B cell (primary cell): ENCODE data around the gene USF1. TPM values are rescaled to one million over a fixed set of nuclear protein-coding genes. Genes with fewer than 3 reads are reported as not detected.

Experiments used
- ATAC-seq: fragments of 200-7000 bp; cut with Tn5 transposase; one replicate; pipeline ENCODE4 v1.10.0; 2021; ENCODE audit warnings: low read depth, mild to moderate bottlenecking, moderate number of reproducible peaks, moderate library complexity
- CTCF ChIA-PET: fragments of 350-600 bp; sonication (Branson Sonifier 250); formaldehyde crosslinking; loops from one replicate; lab custom pipeline; 2021; ENCODE audit warnings: antibody characterized with exemption, inconsistent platforms; lab: Charles Lee
- POLR2A ChIA-PET: fragments of 350-600 bp; sonication (Branson Sonifier 250); formaldehyde crosslinking; loops from one replicate; lab custom pipeline; 2021; ENCODE audit warnings: antibody characterized with exemption; lab: Charles Lee
- DNase-seq: peaks from one replicate; pipeline ENCODE4 v3.0.0; 2013
- H2AFZ ChIP-seq: 2 replicates; pipeline ENCODE4 v1.6.1; 2012; ENCODE audit warnings: mild to moderate bottlenecking, low read depth, low read length; ENCODE audit not compliant: insufficient read depth, poor library complexity, severe bottlenecking
- H3K27ac ChIP-seq, 2 donors: 1 replicate in 1 of 2; 2 replicates in 1 of 2; pipeline ENCODE4 v1.5.1; 2012 to 2013; ENCODE audit warnings: low read length in 2 of 2, mild to moderate bottlenecking in 2 of 2, moderate library complexity in 1 of 2
- H3K27me3 ChIP-seq, 4 experiments: fragments of 200-600 bp in 1 of 4; sonication (generic) in 1 of 4; replicated peaks in 1 of 4; 1 replicate in 2 of 4; 2 replicates in 2 of 4; pipeline versions ENCODE4 v1.6.1 to v1.7.0; 2013 to 2016; ENCODE audit warnings: low read length in 3 of 4, mild to moderate bottlenecking in 2 of 4, mixed read lengths in 1 of 4, moderate library complexity in 1 of 4; ENCODE audit not compliant: insufficient read depth in 4 of 4, control insufficient read depth in 3 of 4; ENCODE audit errors: control extremely low read depth in 1 of 4
- H3K36me3 ChIP-seq, 2 experiments: replicated peaks in 1 of 2; 1 replicate in 1 of 2; 2 replicates in 1 of 2; pipeline versions ENCODE4 v1.6.1 to v1.7.1; 2013; ENCODE audit warnings: low read length in 1 of 2; ENCODE audit not compliant: insufficient read depth in 2 of 2, control insufficient read depth in 1 of 2; ENCODE audit errors: control extremely low read depth in 1 of 2, extremely low read depth in 1 of 2
- H3K4me1 ChIP-seq, 2 donors: fragments of 200-600 bp in 1 of 2; sonication (generic) in 1 of 2; 1 replicate in 1 of 2; 2 replicates in 1 of 2; pipeline versions ENCODE4 v1.5.1 to v1.6.1; 2013 to 2017; ENCODE audit warnings: low read length in 2 of 2; ENCODE audit not compliant: control insufficient read depth in 2 of 2, insufficient read depth in 2 of 2
- H3K4me2 ChIP-seq: replicated peaks from 2 replicates; pipeline ENCODE3; 2012; ENCODE audit warnings: mild to moderate bottlenecking, low read depth, low read length; ENCODE audit not compliant: poor library complexity, severe bottlenecking
- H3K4me3 ChIP-seq, 5 experiments: fragments of 200-600 bp in 1 of 5; sonication (generic) in 1 of 5; 1 replicate in 3 of 5; 2 replicates in 2 of 5; pipeline versions ENCODE4 v1.5.1 to v1.7.0; 2011 to 2016; ENCODE audit warnings: low read length in 4 of 5, mild to moderate bottlenecking in 4 of 5, low read depth in 2 of 5, control low read depth in 1 of 5, moderate library complexity in 1 of 5; ENCODE audit not compliant: insufficient read depth in 1 of 5; ENCODE audit errors: control extremely low read depth in 1 of 5, extremely low read depth in 1 of 5
- H3K79me2 ChIP-seq: fragments of 200-600 bp; sonication (generic); one replicate; pipeline ENCODE4 v1.6.0; 2016; ENCODE audit warnings: low read length; ENCODE audit not compliant: control insufficient read depth, insufficient read depth
- H3K9ac ChIP-seq: fragments of 200-600 bp; sonication (generic); 2 replicates; pipeline ENCODE4 v1.6.1; 2017; ENCODE audit warnings: mild to moderate bottlenecking, low read length, moderate library complexity
- H3K9me3 ChIP-seq, 3 donors: one replicate each; pipeline versions ENCODE4 v1.6.1 to v1.7.1; 2013; ENCODE audit warnings: low read length in 2 of 3; ENCODE audit not compliant: control insufficient read depth in 2 of 3, insufficient read depth in 1 of 3; ENCODE audit errors: control extremely low read depth in 1 of 3
- H4K20me1 ChIP-seq: 2 replicates; pipeline ENCODE4 v1.6.0; 2012; ENCODE audit warnings: mild to moderate bottlenecking, low read length; ENCODE audit not compliant: insufficient read depth, control insufficient read depth, poor library complexity, severe bottlenecking
- H3K27ac Mint-ChIP-seq: one replicate; pipeline ENCODE4 v1.8.0; 2021; ENCODE audit warnings: mixed read lengths
- H3K27me3 Mint-ChIP-seq: one replicate; pipeline ENCODE4 v1.8.0; 2021; ENCODE audit warnings: mixed read lengths
- H3K4me1 Mint-ChIP-seq: one replicate; pipeline ENCODE4 v1.8.0; 2021; ENCODE audit warnings: mixed read lengths
- H3K4me3 Mint-ChIP-seq: one replicate; pipeline ENCODE4 v1.8.0; 2021; ENCODE audit warnings: mixed read lengths
- H3K9me3 Mint-ChIP-seq: one replicate; pipeline ENCODE4 v1.8.0; 2022; ENCODE audit warnings: mixed read lengths; ENCODE audit not compliant: insufficient read depth
- EZH2 ChIP-seq: IDR thresholded peaks from 2 replicates; pipeline ENCODE4 v1.6.1; 2012; ENCODE audit warnings: borderline replicate concordance, low read depth, mild to moderate bottlenecking, moderate library complexity, low read length; ENCODE audit not compliant: insufficient read depth, poor library complexity, severe bottlenecking
- WGBS: methylation state at CpG from one replicate; pipeline ENCODE4 v1.1.5; 2013; ENCODE audit warnings: missing lambda C conversion rate; ENCODE audit not compliant: insufficient coverage; 5-methylcytosine and 5-hydroxymethylcytosine counted together
- intact Hi-C: fragments of 100-400 bp; cut with micrococcal nuclease; formaldehyde crosslinking; loops from one replicate; pipeline ENCODE4 v1.10.0; 2022
- polyA plus RNA-seq: library from polyadenylated mRNA; depleted of rRNA; stranded (reverse); fragments of >200 nt; gene quantifications from 2 replicates; pipeline ENCODE4 v1.2.3, GENCODE V29; 2012
- total RNA-seq, 2 donors: library from RNA; stranded (reverse); fragments of 120-200 nt in 1 of 2; gene quantifications; 1 replicate in 1 of 2; 2 replicates in 1 of 2; pipeline versions ENCODE4 v1.2.3 to v1.2.4, GENCODE V29; 2013 to 2022
- TF ChIP-seq, protein P1 (sequence below): fragments of 200-600 bp; IDR thresholded peaks from one replicate; pipeline ENCODE4 v1.8.0; 2022; ENCODE audit warnings: antibody characterized with exemption, mild to moderate bottlenecking

Gene USF1
- total and polyA plus RNA-seq, 2 donors (not counting 1 experiment from before 2014, with no cell fraction given) = 192 to 249 TPM

DNA sequence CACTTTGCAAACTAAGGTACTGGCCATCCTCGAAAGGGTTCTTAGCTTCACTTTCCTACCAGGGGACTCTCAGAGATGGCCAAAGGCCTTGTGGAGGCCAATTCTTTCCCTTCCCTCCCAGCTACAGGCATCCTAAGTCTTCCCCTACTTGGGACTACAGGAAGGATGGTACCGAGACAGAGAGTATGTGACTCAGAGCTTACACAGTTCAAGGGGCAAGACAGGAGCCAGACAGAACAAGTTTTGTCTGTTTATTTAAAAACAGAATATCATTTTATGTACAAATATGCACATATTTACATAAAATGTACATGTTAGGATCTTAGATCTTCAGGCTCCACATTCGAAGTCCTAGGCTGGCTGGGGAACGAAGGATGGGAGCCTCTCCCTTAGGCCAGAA, 25.0 kb upstream of the USF1 start:
- no peaks in the 10 kb centered on the region for H3K9me3 ChIP-seq
- H2AFZ ChIP-seq = no peak overlapping the region
- peaks cover 17% of the 10 kb centered on the region for H4K20me1 ChIP-seq
- H3K27ac Mint-ChIP-seq = peak overlapping the region; percentile 83
- H3K4me3 ChIP-seq = no peak overlapping the region
- TF ChIP-seq EZH2 = no peak
- TF ChIP-seq, protein P1, sequence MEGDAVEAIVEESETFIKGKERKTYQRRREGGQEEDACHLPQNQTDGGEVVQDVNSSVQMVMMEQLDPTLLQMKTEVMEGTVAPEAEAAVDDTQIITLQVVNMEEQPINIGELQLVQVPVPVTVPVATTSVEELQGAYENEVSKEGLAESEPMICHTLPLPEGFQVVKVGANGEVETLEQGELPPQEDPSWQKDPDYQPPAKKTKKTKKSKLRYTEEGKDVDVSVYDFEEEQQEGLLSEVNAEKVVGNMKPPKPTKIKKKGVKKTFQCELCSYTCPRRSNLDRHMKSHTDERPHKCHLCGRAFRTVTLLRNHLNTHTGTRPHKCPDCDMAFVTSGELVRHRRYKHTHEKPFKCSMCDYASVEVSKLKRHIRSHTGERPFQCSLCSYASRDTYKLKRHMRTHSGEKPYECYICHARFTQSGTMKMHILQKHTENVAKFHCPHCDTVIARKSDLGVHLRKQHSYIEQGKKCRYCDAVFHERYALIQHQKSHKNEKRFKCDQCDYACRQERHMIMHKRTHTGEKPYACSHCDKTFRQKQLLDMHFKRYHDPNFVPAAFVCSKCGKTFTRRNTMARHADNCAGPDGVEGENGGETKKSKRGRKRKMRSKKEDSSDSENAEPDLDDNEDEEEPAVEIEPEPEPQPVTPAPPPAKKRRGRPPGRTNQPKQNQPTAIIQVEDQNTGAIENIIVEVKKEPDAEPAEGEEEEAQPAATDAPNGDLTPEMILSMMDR = no peak
- DNase-seq (no peak), ATAC-seq (no peak)
- H3K4me3 Mint-ChIP-seq = no peak overlapping the region
- intact Hi-C loops = no loop called here
- ChIA-PET POLR2A (interaction anchor here (0.6 to 6.8 kb wide), 5 partner anchors 25 to 81 kb away, joined by 3 to 108 read pairs (median 3); partner anchors contain the start of genes KLHDC9 and USF1), CTCF (interaction anchor here (0.8 to 8.9 kb wide), 23 partner anchors 8 to 315 kb away, joined by 3 to 142 read pairs (median 5); partner anchors contain the start of genes DEDD, F11R, ITLN2 and KLHDC9)
- no CpG with 5 or more reads among the region's 4 CpGs for WGBS
- no peaks in the 10 kb centered on the region for H3K9me3 Mint-ChIP-seq
- H3K4me1 Mint-ChIP-seq = peaks cover 44% of the 10 kb centered on the region
- no peak overlapping the region for H3K9ac ChIP-seq
- peaks cover 0 to 8% of the 10 kb centered on the region in 2 experiments for H3K36me3 ChIP-seq
- peak overlapping the region; percentile 95 to 96 for H3K27ac ChIP-seq
- H3K79me2 ChIP-seq = peaks cover 64% of the 10 kb centered on the region
- peaks cover 30 to 46% of the 10 kb centered on the region in 2 donors for H3K4me1 ChIP-seq
- H3K27me3 ChIP-seq = no peaks in the 10 kb centered on the region
- no peak overlapping the region for H3K4me2 ChIP-seq
- no peaks in the 10 kb centered on the region for H3K27me3 Mint-ChIP-seq

DNA sequence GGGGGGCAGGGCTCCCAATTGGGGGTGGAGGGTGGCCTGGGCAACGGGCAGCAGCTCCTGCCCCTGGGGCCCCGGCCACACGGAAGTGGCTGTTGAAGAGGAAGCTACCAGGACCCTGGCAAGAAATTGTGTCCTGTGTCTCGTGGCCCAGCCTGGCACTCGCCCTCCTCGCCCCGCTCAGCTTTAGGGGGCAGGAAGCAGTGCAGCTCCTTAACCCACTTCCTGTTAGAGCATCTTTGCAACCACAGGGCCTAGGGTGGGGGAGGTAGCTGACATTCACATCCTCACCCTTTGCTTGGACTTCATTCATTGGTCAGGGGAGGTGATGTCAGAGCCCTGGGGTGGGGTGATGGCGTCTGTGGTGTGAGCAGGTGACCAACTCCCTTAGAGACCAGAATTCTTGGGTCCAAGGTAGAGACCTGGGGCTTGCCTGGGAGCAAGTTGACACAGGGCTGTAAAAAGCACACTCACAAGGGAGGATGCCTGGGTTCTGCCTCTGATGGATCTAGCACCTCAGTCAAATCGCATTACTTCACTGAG, 24.0 kb upstream of the USF1 start, which contains the start of gene ARHGAP30:
Gene ARHGAP30, minus strand, starts transcription at position 161 of the 540 bp plus-strand sequence. CDS start 267 bp downstream, outside the sequence.
- no peaks in the 10 kb centered on the region for H3K27me3 Mint-ChIP-seq
- DNase-seq (peak; percentile 93), ATAC-seq (peak; percentile 78)
- no peaks in the 10 kb centered on the region for H3K9me3 Mint-ChIP-seq
- Histone ChIP-seq H3K9me3 (no peaks in the 10 kb centered on the region), H3K9ac (peak within 1 kb of the TSS; percentile 92), H4K20me1 (peaks cover 24% of the 10 kb centered on the region), H3K27me3 (no peaks in the 10 kb centered on the region), H2AFZ (peak within 1 kb of the TSS; percentile 65), H3K27ac (peak within 1 kb of the TSS; percentile 95 to 96), H3K4me1 (peaks cover 34 to 53% of the 10 kb centered on the region in 2 donors), H3K4me2 (peak within 1 kb of the TSS; percentile 97), H3K79me2 (peaks cover 72% of the 10 kb centered on the region), H3K36me3 (peaks cover 2 to 8% of the 10 kb centered on the region in 2 experiments), H3K4me3 (peak within 1 kb of the TSS; percentile 76 to 97 (median 91))
- no peak for TF ChIP-seq EZH2
- TF ChIP-seq, protein P1 = no peak
- POLR2A ChIA-PET = interaction anchor here (0.6 to 6.8 kb wide), 11 partner anchors 19 to 111 kb away, joined by 3 to 108 read pairs (median 7); partner anchors contain the start of genes DEDD, KLHDC9, TSTD1 and UFC1
- WGBS = 7% methylated on average over 9 of the region's 9 CpGs
- peak within 1 kb of the TSS; percentile 98 for H3K27ac Mint-ChIP-seq
- intact Hi-C loops = loop anchor here (1.0 to 5.0 kb wide), 3 partner anchors 28 to 83 kb away; partner anchors contain the start of genes DEDD, KLHDC9 and UFC1
- H3K4me1 Mint-ChIP-seq = peaks cover 47% of the 10 kb centered on the region
- H3K4me3 Mint-ChIP-seq = peak within 1 kb of the TSS; percentile 100
- CTCF ChIA-PET = interaction anchor here (0.8 to 8.9 kb wide), 23 partner anchors 9 to 316 kb away, joined by 3 to 142 read pairs (median 4); partner anchors contain the start of genes DEDD, F11R, KLHDC9 and TOMM40L
